Astrocyte (in vitro differentiated cells and primary cell): ENCODE measurements around the gene PPP1R13B. TPM values are rescaled to one million over a fixed set of nuclear protein-coding genes. Genes with fewer than 3 reads are reported as not detected.

Experiments used
- DNase-seq: peaks from one replicate; pipeline ENCODE4 v3.0.0-alpha.2; 2010; ENCODE audit warnings: low read depth
- FAIRE-seq: peaks from 2 replicates; lab custom pipeline; 2011; peaks lifted over from hg19 to GRCh38; lab: Jason Lieb, UNC
- H2AFZ ChIP-seq: 2 replicates; pipeline ENCODE4 v1.6.0; 2012; ENCODE audit warnings: low read depth, low read length, inconsistent platforms
- H3K27ac ChIP-seq: 2 replicates; pipeline ENCODE4 v1.5.1; 2011; ENCODE audit warnings: low read depth, low read length, inconsistent platforms
- H3K27me3 ChIP-seq: 2 replicates; pipeline ENCODE4 v1.6.0; 2011; ENCODE audit warnings: low read length, inconsistent platforms; ENCODE audit not compliant: insufficient read depth
- H3K36me3 ChIP-seq: 2 replicates; pipeline ENCODE4 v1.5.1; 2011; ENCODE audit warnings: low read length, inconsistent platforms; ENCODE audit not compliant: insufficient read depth
- H3K4me1 ChIP-seq: 2 replicates; pipeline ENCODE4 v1.5.1; 2011; ENCODE audit warnings: low read length, inconsistent platforms; ENCODE audit not compliant: insufficient read depth
- H3K4me2 ChIP-seq: 2 replicates; pipeline ENCODE4 v1.6.0; 2012; ENCODE audit warnings: low read length, inconsistent platforms
- H3K4me3 ChIP-seq: 2 replicates; pipeline ENCODE4 v1.5.1; 2011; ENCODE audit warnings: low read depth, mild to moderate bottlenecking, low read length, inconsistent platforms; ENCODE audit not compliant: insufficient read depth
- H3K79me2 ChIP-seq: 2 replicates; pipeline ENCODE4 v1.6.0; 2012; ENCODE audit warnings: mild to moderate bottlenecking, low read length, inconsistent platforms; ENCODE audit not compliant: insufficient read depth
- H3K9ac ChIP-seq: 2 replicates; pipeline ENCODE4 v1.6.0; 2012; ENCODE audit warnings: mild to moderate bottlenecking, low read length, inconsistent platforms
- H3K9me3 ChIP-seq: 2 replicates; pipeline ENCODE4 v1.5.1; 2012; ENCODE audit warnings: low read depth, mild to moderate bottlenecking, low read length, inconsistent platforms; ENCODE audit not compliant: insufficient read depth
- H4K20me1 ChIP-seq: 2 replicates; pipeline ENCODE4 v1.6.0; 2012; ENCODE audit warnings: low read length, inconsistent platforms; ENCODE audit not compliant: insufficient read depth
- H3K27ac Mint-ChIP-seq: one replicate; pipeline ENCODE4 v1.8.0; 2021; ENCODE audit warnings: mild to moderate bottlenecking, mixed read lengths; ENCODE audit not compliant: unreplicated experiment
- H3K27me3 Mint-ChIP-seq: one replicate; pipeline ENCODE4 v1.8.0; 2021; ENCODE audit warnings: low read depth, mixed read lengths; ENCODE audit not compliant: unreplicated experiment
- H3K36me3 Mint-ChIP-seq: one replicate; pipeline ENCODE4 v1.8.0; 2021; ENCODE audit warnings: low read depth, mixed read lengths; ENCODE audit not compliant: unreplicated experiment
- H3K4me1 Mint-ChIP-seq: one replicate; pipeline ENCODE4 v1.8.0; 2021; ENCODE audit warnings: low read depth, mixed read lengths; ENCODE audit not compliant: unreplicated experiment
- H3K4me3 Mint-ChIP-seq: one replicate; pipeline ENCODE4 v1.8.0; 2021; ENCODE audit warnings: mild to moderate bottlenecking, moderate library complexity, mixed read lengths; ENCODE audit not compliant: unreplicated experiment
- H3K9me3 Mint-ChIP-seq: one replicate; pipeline ENCODE4 v1.8.0; 2021; ENCODE audit warnings: mild to moderate bottlenecking, mixed read lengths; ENCODE audit not compliant: unreplicated experiment
- EZH2 ChIP-seq: IDR thresholded peaks from 2 replicates; pipeline ENCODE4 v1.6.1; 2012; ENCODE audit warnings: mild to moderate bottlenecking, low read length, inconsistent platforms; ENCODE audit not compliant: insufficient read depth
- total RNA-seq: library from RNA; stranded (reverse); gene quantifications from 2 replicates; pipeline ENCODE4 v1.2.1, GENCODE V29; 2021
- TF ChIP-seq, protein P1 (sequence below): IDR thresholded peaks from 2 replicates; pipeline ENCODE4 v1.5.1; 2011; ENCODE audit warnings: low read depth, mild to moderate bottlenecking, inconsistent platforms, low read length, moderate library complexity; ENCODE audit not compliant: insufficient read depth

The PPP1R13B gene
- total RNA-seq, 1 donor from 2014 or later = 7.0 TPM

DNA sequence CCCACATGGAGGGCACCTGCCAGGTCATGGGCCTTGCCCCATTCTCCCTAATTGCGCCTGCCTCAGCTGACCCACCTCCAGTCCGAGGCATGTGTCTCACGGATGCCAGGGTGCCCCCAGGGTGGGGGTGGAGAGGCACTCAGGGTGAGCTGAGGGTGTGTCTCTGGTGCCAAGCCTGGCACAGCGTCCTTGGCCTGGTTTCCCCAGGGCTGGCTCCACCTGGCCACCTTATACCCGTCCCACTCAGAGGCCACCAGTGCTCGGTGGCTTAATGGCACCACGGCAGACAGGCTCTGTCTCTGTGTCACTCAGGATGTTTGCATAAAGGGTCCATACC, 47.3 kb upstream of the PPP1R13B start:
- no peak overlapping the region for H3K4me3 Mint-ChIP-seq
- TF ChIP-seq, protein P1, sequence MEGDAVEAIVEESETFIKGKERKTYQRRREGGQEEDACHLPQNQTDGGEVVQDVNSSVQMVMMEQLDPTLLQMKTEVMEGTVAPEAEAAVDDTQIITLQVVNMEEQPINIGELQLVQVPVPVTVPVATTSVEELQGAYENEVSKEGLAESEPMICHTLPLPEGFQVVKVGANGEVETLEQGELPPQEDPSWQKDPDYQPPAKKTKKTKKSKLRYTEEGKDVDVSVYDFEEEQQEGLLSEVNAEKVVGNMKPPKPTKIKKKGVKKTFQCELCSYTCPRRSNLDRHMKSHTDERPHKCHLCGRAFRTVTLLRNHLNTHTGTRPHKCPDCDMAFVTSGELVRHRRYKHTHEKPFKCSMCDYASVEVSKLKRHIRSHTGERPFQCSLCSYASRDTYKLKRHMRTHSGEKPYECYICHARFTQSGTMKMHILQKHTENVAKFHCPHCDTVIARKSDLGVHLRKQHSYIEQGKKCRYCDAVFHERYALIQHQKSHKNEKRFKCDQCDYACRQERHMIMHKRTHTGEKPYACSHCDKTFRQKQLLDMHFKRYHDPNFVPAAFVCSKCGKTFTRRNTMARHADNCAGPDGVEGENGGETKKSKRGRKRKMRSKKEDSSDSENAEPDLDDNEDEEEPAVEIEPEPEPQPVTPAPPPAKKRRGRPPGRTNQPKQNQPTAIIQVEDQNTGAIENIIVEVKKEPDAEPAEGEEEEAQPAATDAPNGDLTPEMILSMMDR = no peak
- TF ChIP-seq EZH2 = no peak
- H3K27me3 Mint-ChIP-seq = peaks cover 18% of the 10 kb centered on the region
- H3K36me3 Mint-ChIP-seq = peaks cover 11% of the 10 kb centered on the region
- H3K9me3 Mint-ChIP-seq = peaks cover 7% of the 10 kb centered on the region
- Histone ChIP-seq H4K20me1 (no peaks in the 10 kb centered on the region), H3K4me3 (no peak overlapping the region), H3K9ac (no peak overlapping the region), H3K9me3 (peaks cover 5% of the 10 kb centered on the region), H3K36me3 (no peaks in the 10 kb centered on the region), H3K79me2 (no peaks in the 10 kb centered on the region), H3K27ac (no peak overlapping the region), H2AFZ (no peak overlapping the region), H3K4me2 (no peak overlapping the region), H3K27me3 (no peaks in the 10 kb centered on the region), H3K4me1 (no peaks in the 10 kb centered on the region)
- no peak for DNase-seq
- no peak overlapping the region for H3K27ac Mint-ChIP-seq
- no peak for FAIRE-seq
- H3K4me1 Mint-ChIP-seq = peaks cover 1% of the 10 kb centered on the region

DNA sequence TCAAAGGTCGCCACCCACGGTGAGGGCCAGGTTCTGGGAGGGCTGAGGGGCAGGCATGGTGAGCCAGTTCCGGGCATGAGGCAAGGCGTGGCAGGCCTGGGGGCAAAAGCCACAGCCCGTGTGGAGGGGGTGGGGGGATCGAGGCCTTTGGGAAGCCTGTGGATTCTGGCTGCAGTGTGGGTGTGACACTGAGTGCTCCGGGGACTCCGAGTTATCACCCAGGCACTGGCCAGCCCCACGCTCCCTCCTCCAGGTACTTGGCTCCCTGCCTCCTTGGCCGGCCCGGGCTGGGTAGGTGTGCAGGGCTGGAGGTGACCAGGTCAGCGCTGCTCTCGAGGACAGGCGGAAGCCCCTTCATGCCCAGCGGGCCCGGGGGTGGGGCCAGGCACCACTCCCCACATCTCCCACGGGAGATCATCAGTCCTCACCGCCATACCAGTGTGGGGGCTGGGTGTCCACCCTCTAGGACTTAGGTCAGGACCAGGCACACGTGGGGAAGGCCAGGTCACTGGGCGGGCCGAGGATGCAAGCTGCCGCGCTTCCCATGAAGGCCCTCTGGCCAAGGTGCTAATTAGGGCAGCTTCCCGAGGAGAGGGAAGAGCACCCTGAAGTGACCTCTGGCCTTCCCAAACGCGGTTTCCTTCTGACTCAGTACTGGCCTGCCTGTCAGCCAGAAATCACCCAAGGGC, 46.8 kb upstream of the PPP1R13B start:
- Histone ChIP-seq H3K9ac (no peak overlapping the region), H3K4me3 (no peak overlapping the region), H3K36me3 (no peaks in the 10 kb centered on the region), H3K4me1 (peaks cover 3% of the 10 kb centered on the region), H4K20me1 (no peaks in the 10 kb centered on the region), H3K4me2 (no peak overlapping the region), H2AFZ (no peak overlapping the region), H3K27ac (no peak overlapping the region), H3K27me3 (no peaks in the 10 kb centered on the region), H3K9me3 (peaks cover 5% of the 10 kb centered on the region), H3K79me2 (no peaks in the 10 kb centered on the region)
- Mint-ChIP-seq H3K36me3 (peaks cover 11% of the 10 kb centered on the region), H3K27ac (no peak overlapping the region), H3K4me1 (peaks cover 6% of the 10 kb centered on the region), H3K9me3 (peaks cover 7% of the 10 kb centered on the region), H3K4me3 (no peak overlapping the region), H3K27me3 (peaks cover 14% of the 10 kb centered on the region)
- DNase-seq (no peak), FAIRE-seq (no peak)
- TF ChIP-seq, protein P1 = no peak
- no peak for TF ChIP-seq EZH2

DNA sequence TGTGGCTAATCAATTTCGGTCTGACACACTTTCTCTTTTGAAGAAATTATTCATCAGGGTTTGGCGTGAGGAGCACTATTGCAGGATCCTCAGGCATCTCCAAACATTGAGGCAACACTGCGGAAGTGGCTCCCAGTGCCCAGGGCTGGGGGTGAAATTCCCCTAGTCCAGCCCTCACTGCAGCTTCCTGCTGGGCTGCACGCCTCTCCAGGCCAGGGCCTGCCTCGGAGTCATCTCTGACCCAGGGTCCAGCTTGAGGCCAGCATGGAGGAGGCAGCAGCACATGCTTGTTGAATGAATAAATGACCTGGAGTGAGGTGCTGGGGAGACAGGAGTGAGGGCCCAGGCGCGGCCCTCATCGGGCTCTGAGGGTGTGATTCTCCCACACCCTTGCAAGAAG, 44.9 kb upstream of the PPP1R13B start:
- peaks cover 7% of the 10 kb centered on the region for H3K27me3 Mint-ChIP-seq
- peaks cover 3% of the 10 kb centered on the region for H3K36me3 Mint-ChIP-seq
- no peak overlapping the region for H3K4me3 ChIP-seq
- H3K36me3 ChIP-seq = no peaks in the 10 kb centered on the region
- no peaks in the 10 kb centered on the region for H3K27me3 ChIP-seq
- H3K9me3 ChIP-seq = peaks cover 5% of the 10 kb centered on the region
- H3K4me1 Mint-ChIP-seq = peaks cover 6% of the 10 kb centered on the region
- DNase-seq (no peak), FAIRE-seq (no peak)
- H3K27ac Mint-ChIP-seq = no peak overlapping the region
- TF ChIP-seq EZH2 = no peak
- TF ChIP-seq, protein P1 = no peak
- peaks cover 3% of the 10 kb centered on the region for H3K4me1 ChIP-seq
- no peak overlapping the region for H3K4me2 ChIP-seq
- H4K20me1 ChIP-seq = no peaks in the 10 kb centered on the region
- H3K27ac ChIP-seq = no peak overlapping the region
- no peak overlapping the region for H2AFZ ChIP-seq
- no peak overlapping the region for H3K9ac ChIP-seq
- H3K9me3 Mint-ChIP-seq = peaks cover 4% of the 10 kb centered on the region
- no peak overlapping the region for H3K4me3 Mint-ChIP-seq
- H3K79me2 ChIP-seq = no peaks in the 10 kb centered on the region
